Esophagus muscularis mucosa (tissue), 4 donors: Measurements from ENCODE around the gene FTCD.

Experiments used
- EP300 ChIP-seq: sonication (generic); formaldehyde crosslinking; IDR thresholded peaks from one replicate; pipeline ENCODE4 v1.6.1; 2017; ENCODE audit warnings: antibody characterized with exemption
- POLR2AphosphoS5 ChIP-seq, 2 donors: sonication (generic); formaldehyde crosslinking; IDR thresholded peaks; one replicate each; pipeline ENCODE4 v1.6.1; 2017; ENCODE audit warnings: antibody characterized with exemption in 2 of 2
- TF ChIP-seq, protein P1 (sequence below), 3 experiments: fragments of 200-600 bp in 2 of 3; fragments of 450-650 bp in 1 of 3; sonication (generic) in 2 of 3; IDR thresholded peaks; one replicate each; pipeline ENCODE4 v1.5.1; 2017 to 2019; ENCODE audit warnings: antibody characterized with exemption in 3 of 3, mild to moderate bottlenecking in 2 of 3, moderate library complexity in 1 of 3

DNA sequence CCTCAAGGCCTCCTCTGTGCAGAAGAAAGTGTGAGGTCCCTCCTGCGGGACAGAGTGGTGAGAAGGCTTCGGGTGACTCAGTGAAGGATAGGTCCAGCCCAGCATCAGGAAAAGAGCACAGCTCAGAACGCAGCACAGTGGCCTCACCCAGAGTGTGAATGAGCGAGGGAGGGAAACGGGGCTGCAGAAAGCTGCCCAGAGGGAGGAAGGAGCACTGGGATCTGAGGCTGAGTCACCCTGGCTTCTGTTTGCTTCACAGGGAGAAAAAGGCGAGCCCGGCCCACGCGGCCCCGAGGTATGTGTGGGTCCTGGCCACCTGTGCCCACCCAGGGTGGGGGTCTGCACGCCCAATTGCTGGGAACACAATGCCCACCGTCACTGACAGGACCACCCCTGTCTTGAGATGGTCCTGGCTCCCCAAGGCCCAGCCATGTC, 33.1 kb downstream of the FTCD start:
- TF ChIP-seq, protein P1, sequence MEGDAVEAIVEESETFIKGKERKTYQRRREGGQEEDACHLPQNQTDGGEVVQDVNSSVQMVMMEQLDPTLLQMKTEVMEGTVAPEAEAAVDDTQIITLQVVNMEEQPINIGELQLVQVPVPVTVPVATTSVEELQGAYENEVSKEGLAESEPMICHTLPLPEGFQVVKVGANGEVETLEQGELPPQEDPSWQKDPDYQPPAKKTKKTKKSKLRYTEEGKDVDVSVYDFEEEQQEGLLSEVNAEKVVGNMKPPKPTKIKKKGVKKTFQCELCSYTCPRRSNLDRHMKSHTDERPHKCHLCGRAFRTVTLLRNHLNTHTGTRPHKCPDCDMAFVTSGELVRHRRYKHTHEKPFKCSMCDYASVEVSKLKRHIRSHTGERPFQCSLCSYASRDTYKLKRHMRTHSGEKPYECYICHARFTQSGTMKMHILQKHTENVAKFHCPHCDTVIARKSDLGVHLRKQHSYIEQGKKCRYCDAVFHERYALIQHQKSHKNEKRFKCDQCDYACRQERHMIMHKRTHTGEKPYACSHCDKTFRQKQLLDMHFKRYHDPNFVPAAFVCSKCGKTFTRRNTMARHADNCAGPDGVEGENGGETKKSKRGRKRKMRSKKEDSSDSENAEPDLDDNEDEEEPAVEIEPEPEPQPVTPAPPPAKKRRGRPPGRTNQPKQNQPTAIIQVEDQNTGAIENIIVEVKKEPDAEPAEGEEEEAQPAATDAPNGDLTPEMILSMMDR (IDR thresholded peaks at IDR 0.05): no peak
- TF ChIP-seq POLR2AphosphoS5 (IDR thresholded peaks at IDR 0.05) (no peak), EP300 (no peak)
